GM23338 (cell line): ENCODE data around the gene DCN.

Source experiments
- CREB1 ChIP-seq: fragments of 250-450 bp; sonication (Bioruptor Pico); IDR thresholded peaks from 2 replicates; pipeline ENCODE4 v1.5.0; 2020; ENCODE audit warnings: low read depth, mild to moderate bottlenecking, moderate library complexity
- CTCF ChIP-seq, 2 experiments: fragments of 200-600 bp in 1 of 2; sonication (generic) in 1 of 2; conservative IDR thresholded peaks; 2 replicates each; pipeline versions ENCODE4 v1.5.1 to v1.6.1; 2016 to 2017; ENCODE audit warnings: antibody characterized with exemption in 2 of 2, low read depth in 2 of 2, mild to moderate bottlenecking in 2 of 2, moderate library complexity in 1 of 2
- ETS1 ChIP-seq: IDR thresholded peaks from 2 replicates; pipeline ENCODE4 v1.6.1; 2016; ENCODE audit warnings: antibody characterized with exemption
- EZH2 ChIP-seq: fragments of 200-600 bp; sonication (generic); IDR thresholded peaks from one replicate; pipeline ENCODE4 v1.8.0; 2017; ENCODE audit warnings: antibody characterized with exemption, mild to moderate bottlenecking, low read depth; ENCODE audit not compliant: unreplicated experiment
- EZH2phosphoT487 ChIP-seq: fragments of 200-600 bp; sonication (generic); IDR thresholded peaks from one replicate; pipeline ENCODE4 v1.8.1; 2018; ENCODE audit warnings: antibody characterized with exemption; ENCODE audit not compliant: unreplicated experiment
- NANOG ChIP-seq: IDR thresholded peaks from 2 replicates; pipeline ENCODE4 v1.6.1; 2016; ENCODE audit warnings: antibody characterized with exemption, borderline replicate concordance
- POLR2AphosphoS5 ChIP-seq: IDR thresholded peaks from 2 replicates; pipeline ENCODE4 v1.6.1; 2016; ENCODE audit warnings: antibody characterized with exemption, low read depth
- REST ChIP-seq: IDR thresholded peaks from one replicate; pipeline ENCODE4 v1.6.1; 2018; ENCODE audit warnings: antibody characterized with exemption; ENCODE audit not compliant: unreplicated experiment

GRCh38 chr12:91161009-91161408 lies 21.6 kb downstream of the DCN start:
- TF ChIP-seq CTCF (conservative IDR thresholded peaks at IDR 0.05; ENCODE audit: low read depth in 2 of 2) (no peak), POLR2AphosphoS5 (no peak), EZH2 (no peak), ETS1 (no peak), REST (no peak), CREB1 (CRISPR knock-in tag) (no peak), EZH2phosphoT487 (no peak), NANOG (no peak)
